ENCODE measurements around the gene CPNE5. TPM values are rescaled to one million over a fixed set of nuclear protein-coding genes. Genes with fewer than 3 reads are reported as not detected.

CPNE5 gene
- total RNA-seq, 1 donor from 2014 or later = 2.2 TPM

DNA sequence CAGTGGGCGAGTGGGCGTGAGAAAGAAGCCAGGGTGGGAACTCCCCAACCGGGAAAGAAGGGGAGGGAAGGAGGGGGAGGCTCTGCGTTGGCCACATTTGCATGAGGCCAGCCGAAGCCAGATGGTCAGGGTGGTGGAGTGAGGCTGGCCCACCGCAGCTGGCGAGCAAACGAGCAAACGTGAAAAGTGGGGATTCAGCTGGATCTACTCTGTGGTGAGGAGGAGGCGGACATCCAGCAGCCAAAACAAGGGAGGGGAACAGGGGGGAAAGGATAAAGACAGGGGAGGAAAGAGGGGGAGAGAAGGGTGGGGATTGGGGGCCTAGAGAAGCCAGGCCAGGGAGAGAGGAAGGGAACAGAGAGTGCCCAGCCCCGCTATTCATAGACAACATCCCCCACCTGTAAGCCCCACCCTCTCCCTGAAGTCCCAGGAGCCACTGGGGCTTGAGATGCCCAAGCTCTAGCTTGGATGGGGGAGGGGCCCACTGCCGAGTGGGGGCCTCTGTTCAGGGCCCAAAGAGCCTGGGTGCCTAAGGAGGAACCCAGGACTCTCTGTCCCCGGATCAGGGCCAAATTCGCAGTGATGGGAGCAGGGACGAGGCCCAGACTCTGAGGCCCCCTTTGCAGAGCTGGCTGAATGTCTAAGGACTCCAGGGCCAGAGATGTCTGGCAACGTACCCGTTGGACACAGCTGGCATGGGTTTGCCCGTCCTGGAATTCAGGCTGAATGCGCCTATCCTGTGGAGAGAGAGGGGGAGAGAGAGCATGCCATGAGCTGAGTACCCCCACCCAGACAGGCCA lies 45.1 kb downstream of the CPNE5 start:
- intact Hi-C loops (cut with micrococcal nuclease) = no loop called here

DNA sequence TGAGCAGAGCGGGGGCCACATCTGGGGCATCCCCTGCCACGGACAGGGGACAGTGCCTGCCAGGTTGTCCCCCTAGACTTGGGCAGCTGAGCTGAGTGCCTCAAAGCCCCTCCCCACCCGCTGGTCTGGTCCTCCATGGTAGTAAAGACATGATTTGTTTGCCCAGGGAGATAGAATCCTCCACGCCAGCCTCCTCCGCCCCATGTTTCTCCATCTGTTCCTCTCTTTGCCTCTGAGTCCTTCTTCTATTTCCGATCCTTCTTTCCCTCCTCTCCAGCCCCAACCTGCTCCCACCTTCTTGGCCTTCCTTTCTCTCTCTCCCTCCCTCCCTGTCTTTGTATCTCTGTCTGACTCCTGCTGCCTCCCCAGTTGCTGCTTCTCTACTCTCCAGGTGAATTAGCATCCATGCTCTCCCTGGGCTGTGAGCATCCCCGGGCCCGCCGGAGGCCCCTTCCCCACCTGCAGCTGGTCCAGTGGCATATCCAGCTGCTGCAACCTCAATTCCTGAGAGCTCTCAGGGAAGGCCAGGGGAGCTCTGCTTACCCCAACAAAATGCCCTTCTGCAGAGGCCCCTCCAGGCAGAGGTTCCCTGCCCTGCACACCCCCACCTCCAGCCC lies 45.8 kb downstream of the CPNE5 start:
- intact Hi-C loops (cut with micrococcal nuclease) = no loop called here

DNA sequence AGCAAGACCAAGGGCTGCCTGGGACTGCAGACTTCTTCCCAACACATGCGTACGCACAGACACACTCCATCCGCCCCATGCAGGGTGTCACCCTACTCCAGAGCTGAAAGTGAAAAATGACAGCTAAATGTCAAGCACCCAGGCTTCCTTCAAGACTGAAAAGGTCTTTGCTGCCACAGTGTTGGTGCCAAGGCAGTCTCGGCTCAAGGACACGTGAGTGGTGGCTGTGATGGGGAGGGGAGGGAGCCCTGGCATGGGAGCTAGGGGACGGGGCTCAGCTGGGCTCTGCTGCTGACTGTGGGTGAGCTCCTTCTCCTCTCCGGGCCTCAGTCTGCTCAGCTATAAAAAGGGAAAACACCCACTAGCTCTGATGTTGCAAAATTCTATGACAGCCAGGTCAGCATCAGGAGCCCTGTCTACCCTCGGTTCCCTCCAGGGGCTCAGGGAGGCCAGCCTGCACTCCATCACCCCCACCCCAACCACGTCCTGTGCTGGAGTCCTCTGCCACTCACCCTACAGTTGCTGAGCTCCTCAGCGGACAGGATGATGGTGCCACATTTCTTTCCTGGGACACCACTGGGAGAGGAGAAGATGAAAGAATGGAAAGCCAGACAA lies 47.6 kb downstream of the CPNE5 start:
- intact Hi-C loops (cut with micrococcal nuclease) = no loop called here

DNA sequence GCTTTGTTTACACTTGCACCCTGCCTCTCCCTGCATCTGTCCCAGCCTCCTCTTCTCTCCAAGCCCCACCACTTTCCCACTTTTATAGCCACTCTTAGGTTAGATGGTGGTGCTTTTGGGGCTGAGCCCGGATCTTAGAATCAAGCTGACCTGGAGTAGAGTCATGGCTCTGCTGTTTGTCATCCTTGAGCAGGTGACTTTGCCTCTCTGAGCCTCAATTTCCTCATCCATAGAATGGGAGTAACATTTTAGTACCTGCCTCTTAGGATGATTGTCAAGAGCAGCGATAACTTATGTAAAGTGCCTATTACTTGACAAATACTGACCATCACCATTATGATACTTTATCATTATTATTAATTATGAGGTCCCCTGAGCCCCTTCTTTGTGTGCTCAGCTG lies 48.2 kb downstream of the CPNE5 start:
- intact Hi-C loops (cut with micrococcal nuclease) = no loop called here

DNA sequence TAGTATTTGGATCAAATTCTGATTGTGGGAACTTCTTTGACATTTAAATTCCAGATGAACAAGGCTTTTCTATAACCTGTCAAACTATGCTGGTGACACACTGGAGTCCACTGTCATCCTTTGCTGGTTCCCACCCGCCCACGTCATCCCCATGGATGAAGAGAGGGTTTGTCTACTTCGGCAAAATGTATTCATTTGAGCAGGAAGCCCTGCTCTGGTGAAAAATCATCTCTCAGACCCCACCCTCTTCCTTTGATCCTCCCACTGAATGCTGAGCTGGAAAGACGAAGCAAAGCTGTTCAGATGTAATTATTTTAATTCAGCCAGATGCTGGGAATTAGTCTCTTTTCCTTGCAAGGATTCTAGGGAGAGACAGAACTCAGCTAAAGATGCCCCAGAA lies 50.5 kb downstream of the CPNE5 start:
- intact Hi-C loops (cut with micrococcal nuclease) = no loop called here

DNA sequence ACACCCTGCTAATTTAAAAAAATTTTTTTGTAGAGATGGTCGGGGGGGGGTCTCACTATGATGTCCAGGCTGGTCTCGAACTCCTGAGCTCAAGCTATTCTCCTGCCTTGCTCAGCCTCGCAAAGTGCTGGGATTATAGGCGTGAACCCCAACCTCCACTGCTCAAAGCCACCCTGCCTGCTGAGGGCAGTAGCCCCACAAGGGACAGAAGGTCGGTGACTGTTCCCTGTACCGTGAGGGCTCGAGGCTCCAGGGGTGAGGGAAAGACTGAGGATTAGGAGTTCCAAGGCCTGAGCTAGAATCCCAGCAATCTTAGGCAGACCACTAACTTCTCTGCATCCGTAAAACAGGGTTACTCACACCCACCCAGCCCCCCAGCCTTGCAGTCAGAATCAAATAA lies 51.1 kb downstream of the CPNE5 start:
- intact Hi-C loops (cut with micrococcal nuclease) = no loop called here

DNA sequence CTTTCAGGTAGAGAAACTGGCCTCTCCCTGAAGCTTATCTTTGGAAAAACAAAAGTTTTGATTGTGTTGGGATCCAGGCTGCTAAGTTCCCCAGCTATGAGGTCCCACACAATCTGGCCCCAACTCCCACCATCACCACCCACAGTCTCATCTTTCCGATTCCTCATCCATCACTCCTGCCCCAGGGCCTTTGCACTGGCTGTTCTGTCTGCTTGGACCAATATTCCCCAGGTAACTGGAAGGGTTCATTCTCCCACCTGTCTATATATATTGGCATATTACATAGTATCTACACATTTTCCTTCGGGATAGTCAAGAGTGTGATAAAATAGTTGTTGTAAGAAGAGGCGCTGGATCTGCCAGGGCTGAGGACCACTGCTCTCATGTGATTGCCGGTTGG lies 52.0 kb downstream of the CPNE5 start:
- intact Hi-C loops (cut with micrococcal nuclease) = no loop called here

DNA sequence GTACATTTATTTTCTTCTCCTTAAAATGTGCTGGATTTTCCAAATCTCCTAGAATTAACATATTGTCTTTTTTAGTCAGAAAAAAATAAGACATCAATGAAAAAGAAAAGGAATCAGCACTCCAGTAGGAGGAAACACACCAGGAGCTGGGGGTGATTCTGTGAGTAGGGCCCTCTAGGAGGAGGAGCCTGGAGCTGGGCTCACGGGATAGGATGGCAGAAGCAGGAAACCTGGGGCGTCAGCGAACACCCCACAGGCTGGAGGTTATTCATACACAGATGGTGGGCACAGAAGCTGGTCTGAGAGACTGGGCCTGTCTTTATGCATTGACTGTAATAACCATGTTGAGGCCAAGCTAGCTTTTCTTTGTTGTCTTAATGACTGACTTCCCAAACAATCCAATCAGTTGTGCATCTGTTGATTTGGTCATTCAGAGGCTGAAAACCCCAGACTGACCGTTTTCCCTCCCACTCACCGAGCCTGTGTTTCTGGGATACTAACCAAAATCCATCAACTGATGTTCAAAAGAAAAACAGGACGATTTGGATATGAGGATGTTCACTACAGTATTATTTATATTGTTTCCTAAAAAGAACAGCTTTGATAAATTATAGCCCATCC lies 53.1 kb downstream of the CPNE5 start:
- intact Hi-C loops (cut with micrococcal nuclease) = no loop called here

DNA sequence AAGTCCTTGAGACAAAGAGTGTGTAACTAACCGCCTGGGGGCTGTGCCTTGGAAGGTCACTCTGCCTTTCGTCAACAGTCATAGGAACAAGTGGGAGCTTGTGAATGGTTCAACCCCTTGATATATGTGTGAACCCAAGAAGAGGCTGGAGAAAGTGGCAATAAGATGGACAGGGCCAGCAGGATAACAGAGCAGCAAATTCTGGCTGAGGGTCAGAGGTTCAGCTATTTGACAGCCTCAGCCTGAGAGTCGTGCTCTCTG lies 54.9 kb downstream of the CPNE5 start:
- intact Hi-C loops (cut with micrococcal nuclease) = no loop called here

DNA sequence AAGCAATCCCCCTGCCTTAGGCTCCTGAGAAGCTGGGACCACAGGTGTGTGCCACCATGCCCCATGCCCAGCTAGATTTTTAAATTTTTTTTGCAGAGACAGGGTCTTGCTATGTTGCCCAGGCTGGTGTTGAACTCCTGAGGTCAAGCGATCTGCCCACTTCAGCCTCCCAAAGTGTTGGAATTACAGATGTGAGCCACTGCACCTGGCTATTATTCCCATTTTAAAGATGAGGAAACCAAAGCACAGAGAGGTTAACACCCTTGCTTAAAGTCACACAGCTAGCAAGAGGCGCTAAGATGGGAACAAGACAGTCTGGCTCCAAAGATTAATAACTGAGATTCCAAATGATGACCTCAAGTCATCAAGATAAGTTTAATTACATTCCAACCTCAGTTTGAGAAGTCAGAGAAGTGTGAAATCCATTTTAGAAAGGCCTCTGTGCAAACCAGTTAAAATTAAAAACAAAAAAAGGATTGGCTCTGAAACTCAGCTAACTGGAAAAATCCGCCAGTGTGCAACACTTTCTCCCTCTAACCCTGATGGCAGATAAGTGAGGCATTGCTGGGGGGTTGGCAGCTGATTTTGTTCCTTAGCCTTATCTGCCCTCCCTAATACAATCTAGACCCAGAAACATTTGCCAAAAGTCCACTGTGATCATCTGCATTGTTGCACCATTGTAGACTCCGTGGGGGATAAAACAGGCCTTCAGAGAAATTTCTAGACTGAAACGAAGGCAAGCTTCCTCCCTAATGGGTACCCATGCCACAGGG lies 55.5 kb downstream of the CPNE5 start:
- intact Hi-C loops (cut with micrococcal nuclease) = no loop called here

DNA sequence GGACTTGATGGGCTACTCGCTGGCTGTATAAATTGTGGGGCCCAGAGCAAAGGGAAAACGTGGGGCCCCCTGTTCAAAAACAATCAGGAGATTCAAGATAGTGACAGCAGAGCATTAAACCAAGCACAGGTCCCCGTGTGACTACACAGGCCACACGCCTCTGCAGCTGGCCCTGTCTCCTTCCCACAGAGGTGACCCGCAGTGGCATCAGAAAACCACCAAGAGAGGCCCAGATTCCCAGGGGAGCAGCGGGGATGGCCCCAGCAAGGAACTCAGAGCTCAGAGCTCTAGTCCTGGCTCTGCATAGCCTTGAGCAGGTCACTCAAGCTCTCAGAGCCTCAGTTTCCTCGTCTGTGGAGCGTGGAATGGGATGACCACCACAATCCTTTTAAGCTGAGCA lies 57.6 kb downstream of the CPNE5 start:
- intact Hi-C loops (cut with micrococcal nuclease) = loop anchor here (1.0 kb wide), 1 partner anchor 15 kb away; no protein-coding TSS in a partner anchor

DNA sequence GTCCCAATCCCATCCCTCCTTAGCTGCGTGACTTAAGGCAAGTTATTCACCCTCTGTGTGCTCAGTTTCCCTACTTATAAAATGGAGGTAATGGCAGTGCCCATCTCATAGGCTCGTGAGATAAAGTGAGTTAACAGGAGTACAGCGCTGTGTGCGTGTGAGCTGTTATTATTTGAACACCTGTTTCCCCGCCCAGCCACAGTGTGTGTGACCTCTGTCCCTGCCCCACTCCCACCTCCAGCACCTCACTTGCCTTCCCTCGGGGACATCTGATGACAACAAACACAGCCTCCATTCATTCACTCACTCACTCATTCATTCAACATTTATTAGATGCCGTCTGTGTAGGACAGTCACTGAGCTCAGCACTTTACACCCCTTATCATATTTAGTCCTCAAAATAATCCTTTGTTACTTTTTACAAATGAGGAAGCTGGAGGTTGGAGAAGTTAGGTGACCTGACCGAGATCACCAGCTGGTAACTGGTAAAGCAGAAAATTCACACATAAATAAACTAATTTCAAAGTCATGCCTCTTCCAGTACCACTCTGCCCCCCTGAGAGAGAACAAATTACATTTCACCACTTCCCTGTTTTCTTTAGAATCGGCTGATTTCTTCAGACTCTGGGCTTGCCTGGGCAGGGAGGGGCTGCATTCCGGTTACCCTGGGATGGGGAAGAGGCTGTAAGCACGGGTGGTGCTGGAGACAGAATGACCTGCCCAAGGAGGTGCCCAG lies 58.6 kb downstream of the CPNE5 start:
- intact Hi-C loops (cut with micrococcal nuclease) = no loop called here

DNA sequence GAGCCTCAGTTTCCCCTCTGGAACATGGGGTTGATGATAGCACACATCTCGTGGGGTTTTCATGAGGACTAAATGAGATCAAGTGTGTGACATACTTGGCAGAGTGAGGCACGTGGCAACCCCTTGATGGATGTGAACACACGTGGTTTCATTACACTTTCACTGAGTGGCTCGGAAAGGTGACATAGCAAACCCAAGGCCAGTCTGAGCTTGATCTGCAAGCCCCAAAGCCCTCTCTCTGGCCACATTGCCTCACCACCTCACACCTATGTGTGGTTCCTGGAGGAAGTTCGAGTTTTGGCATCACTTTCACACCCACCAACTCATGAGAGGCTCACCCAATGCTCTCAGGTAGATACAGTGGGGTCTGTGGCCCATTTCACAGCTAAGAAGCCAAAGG lies 60.0 kb downstream of the CPNE5 start:
- intact Hi-C loops (cut with micrococcal nuclease) = no loop called here

DNA sequence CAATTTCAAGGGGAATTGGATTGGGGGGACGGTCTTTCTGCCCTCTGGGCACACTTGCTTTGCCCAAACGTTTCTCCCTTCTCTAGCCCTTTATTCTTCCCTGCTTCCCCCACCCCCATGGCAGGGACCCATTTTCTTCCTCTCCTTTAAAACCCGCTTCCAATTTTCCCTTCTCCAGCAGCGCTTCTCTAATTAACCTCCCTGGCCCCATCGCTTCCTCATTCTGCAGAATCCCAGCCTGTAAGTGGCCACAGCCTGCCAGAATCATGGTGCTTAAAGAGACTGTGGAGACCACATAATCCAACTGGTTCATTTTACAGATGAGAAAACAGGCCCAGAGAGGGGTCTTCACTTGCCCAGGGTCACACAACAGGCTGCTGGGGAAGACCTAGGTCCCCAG lies 61.4 kb downstream of the CPNE5 start:
- intact Hi-C loops (cut with micrococcal nuclease) = no loop called here

DNA sequence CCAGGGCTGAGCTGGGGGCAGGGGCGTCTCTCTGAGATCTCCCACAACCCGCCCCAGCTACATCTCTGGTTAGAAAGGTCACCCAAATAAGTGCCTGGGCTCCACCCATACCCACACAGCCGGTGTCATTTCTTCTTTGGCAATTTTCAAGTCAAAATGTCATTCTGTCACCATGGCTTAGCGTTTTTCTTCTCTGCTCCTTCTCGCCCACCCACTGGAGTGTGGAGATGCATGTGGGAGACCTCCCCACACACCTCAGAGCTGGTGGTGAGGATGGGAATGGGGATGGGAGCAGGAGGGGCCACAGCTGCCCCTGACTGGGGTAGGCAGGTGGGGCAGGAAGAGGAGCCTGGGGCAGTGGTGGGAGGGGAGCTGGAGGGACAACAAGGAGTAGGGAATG lies 63.1 kb downstream of the CPNE5 start:
- intact Hi-C loops (cut with micrococcal nuclease) = no loop called here

DNA sequence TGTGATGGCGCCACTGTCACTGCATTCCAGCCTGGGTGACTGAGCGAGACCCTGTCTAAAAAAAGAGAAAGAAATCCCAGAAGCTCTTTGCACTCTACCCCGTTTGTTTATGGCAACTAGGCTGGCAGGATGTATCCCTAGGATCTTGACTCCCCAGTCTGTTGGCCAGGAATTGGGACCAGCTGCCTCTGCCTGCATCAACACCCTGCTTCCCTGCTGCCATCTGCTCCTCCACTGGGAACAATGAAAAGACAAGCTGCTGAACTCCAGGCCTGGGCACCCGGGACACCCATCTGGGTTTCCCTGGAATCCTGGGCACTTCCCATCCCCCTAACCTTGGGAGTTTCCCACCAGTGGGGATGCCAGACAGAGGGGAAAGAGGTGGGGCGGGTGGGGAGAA lies 64.9 kb downstream of the CPNE5 start:
- intact Hi-C loops (cut with micrococcal nuclease) = no loop called here

DNA sequence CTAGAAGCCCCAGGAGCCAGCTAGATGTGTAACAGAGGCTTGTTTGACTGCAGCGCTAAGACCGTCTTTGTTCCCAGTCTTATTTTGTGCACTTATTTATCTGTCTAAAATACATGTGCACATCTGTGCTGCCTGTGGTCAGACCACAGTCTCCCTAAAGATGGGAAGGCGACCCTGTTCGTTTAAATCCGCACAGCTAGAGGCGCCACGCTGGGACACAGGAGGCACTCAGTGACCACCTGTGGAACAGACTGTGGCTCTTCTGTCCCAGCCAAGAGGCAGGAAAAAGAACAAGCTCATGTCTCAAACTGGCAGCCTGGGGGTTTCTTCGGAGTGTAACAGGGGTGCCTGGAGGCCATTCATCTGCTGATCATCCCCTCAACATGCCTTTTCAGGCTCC lies 66.8 kb downstream of the CPNE5 start:
- intact Hi-C loops (cut with micrococcal nuclease) = no loop called here

DNA sequence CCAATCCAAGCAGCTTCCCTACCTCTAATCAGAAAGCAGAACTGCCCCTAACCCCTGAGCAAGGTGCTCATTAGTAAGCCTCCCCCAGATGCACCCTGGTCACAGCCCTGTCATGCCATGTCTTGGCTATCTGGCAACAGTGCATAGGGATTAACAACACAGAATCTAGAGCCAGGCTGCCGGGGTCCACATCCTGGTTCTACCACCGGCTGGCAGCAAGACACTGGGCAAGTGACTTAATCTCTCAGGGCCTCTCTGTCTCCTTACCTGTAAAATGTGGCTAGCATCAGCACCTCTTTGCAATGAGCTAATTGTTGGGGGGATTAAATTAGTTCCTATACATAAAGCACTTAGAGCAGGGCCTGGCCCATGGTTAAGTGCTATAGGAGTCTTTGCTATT lies 68.1 kb downstream of the CPNE5 start:
- intact Hi-C loops (cut with micrococcal nuclease) = no loop called here

DNA sequence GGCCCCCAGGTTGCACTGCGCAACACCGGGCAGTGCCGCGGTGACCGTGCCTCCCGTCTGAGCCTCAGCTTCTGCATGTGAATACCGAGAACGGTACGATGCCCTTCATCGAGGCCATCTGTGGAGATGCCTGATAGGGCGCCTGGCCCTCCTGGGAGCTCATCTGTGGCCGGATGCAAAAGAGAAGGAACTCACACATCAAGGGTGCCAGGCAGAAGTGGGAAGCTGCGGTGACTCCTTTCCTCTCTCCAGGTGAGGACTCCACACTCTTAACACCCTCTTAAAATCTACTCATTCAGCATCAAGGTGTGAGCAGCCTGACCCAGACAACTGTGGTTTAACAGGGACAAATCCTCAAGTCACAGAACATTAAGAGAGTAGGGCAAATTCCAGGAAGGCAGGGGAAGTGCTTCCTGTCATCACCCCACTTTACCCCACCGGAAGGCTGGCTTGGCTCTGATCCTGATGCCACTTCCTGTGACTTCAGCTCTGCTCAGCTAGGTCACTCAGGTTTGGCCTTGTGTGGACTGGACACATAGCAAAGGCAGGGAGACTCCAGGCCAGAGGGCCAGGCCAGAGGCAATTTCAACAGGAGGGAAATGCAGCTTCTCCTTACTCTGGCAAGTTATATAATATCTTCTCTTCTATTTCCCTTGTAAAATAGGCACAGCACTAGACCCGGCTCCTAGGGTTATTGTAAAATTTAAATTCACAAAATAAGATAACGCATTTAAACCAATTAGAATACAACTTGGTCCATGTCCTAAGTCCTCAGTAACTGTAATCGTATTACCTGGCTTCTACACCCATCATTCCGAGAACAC lies 69.4 kb downstream of the CPNE5 start:
- intact Hi-C loops (cut with micrococcal nuclease) = loop anchor here (5.0 to 10.0 kb wide), 2 partner anchors 107 to 435 kb away; no protein-coding TSS in a partner anchor

DNA sequence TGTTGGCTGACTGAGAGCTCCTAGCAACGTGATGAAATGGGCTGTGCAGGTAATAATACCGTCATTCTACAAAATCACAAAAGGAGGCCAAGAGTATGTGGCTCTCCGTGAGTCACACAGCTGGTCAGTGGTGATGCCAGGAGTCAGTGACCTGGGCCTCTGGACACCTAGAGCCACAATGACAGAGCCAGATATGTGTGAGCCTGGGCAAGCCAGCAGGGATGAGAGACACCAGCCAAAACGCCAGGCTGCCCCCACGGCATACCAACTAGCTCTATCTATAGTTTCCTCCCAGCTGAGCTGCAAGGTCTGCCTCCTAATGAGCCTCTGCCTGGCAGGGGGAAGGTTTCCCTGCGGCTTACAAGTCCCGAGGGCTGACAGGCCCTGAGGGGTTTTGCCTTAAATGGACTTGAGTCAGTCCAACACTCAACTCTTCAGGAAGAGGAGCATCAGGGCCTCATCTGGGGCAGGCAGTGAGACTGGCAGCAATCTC lies 70.0 kb downstream of the CPNE5 start:
- intact Hi-C loops (cut with micrococcal nuclease) = loop anchor here (5.0 to 10.0 kb wide), 2 partner anchors 108 to 436 kb away; no protein-coding TSS in a partner anchor

Measured in T-helper 2 cell treated with Interferon-gamma antibody and Interleukin-4, amounts not matched to agents 100 ng/mL and 5 ng/mL, for 36 hours (primary cell).